ENCODE data around the gene CDC40.
"Not testable (repeated sequence)": the region's sequence is repeated elsewhere in the genome, so short reads cannot be mapped to it uniquely, and the experiment has no call there.

The CDC40 gene

GRCh38 chr6:110266996-110267395, 86.8 kb downstream of the CDC40 start:
- in situ Hi-C loops (cut with HindIII; ENCODE audit: low sequenced_read_pairs): no loop called here

- in situ Hi-C loops (cut with HindIII; ENCODE audit: low sequenced_read_pairs): no loop called here
Observed at GRCh38 chr6:110269623-110270022, 89.4 kb downstream of the CDC40 start.

- in situ Hi-C loops (cut with HindIII; ENCODE audit: low sequenced_read_pairs): no loop called here
Observed at GRCh38 chr6:110270165-110270564, 89.9 kb downstream of the CDC40 start.

- in situ Hi-C loops (cut with HindIII; ENCODE audit: low sequenced_read_pairs): no loop called here
Observed at GRCh38 chr6:110271732-110272022, 91.5 kb downstream of the CDC40 start.

GRCh38 chr6:110272781-110273180, 92.6 kb downstream of the CDC40 start:
- in situ Hi-C loops (cut with HindIII; ENCODE audit: low sequenced_read_pairs): not testable (repeated sequence)

- in situ Hi-C loops (cut with HindIII; ENCODE audit: low sequenced_read_pairs): no loop called here
Observed at GRCh38 chr6:110277100-110277665, 97.0 kb downstream of the CDC40 start.
